Activated T-cell treated with anti-CD3 and anti-CD28 coated beads for 4 hours (primary cell): ENCODE results near the gene SLC9A9.

Source experiments
- DNase-seq: peaks from one replicate; pipeline ENCODE4 v3.0.0-alpha.2; 2020

The SLC9A9 gene

DNA sequence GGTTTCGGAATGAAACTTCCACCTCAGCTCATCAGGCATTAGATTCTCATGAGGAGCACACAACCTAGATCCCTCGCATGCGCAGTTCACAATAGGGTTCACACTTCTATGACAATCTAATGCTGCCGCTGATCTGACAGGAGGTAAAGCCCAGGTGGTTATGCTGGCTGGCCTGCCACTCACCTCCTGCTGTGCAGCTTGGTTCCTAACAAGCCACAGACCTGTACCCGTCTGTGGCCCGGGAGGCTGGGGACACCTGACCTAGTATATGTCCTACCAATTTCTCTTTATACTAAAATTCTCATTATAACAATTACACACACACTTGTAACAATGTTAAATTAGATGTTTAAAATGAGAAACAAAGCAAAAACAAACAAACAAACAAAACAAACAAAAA, 172.2 kb downstream of the SLC9A9 start:
- no peak for DNase-seq

DNA sequence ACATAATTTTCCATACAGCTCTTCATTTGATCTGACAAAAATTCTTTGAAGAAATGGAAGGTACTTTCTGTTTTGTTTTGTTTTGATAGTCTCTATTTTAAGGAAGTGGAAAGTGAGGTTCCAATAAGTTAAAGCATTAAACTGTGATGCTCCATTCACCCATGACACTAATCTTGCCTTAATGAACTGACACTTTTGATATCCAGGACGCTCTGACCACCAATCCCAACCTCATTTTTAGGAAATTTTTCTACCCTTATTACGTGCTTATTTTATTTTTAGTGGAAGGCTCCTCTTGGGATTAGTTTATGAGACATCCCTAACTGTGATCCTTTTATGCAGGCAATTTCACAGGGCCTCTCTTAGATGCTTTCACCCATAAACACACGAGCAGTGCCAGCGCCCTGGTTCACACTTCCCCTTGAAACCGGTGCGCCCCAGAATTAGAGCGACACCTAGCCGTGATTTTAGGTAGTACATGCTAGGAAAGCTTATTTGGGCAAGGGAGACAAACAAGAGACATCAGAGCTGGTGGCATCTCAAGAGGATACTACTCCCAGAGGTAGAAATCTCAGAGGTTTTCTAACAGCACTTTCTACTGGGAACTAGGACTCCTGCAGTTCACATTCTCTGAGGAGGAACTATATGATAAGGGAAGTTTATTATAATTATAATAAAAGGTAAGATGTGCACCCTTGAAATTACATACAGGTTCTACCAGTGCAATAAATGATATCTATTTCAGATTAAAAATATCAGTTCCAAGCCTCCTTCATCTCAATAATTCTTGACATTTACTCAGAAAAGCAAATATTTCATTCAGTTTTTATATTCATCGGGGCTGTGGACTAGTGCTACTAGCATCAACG, 173.9 kb downstream of the SLC9A9 start:
- peak; percentile 76 for DNase-seq

- no peak for DNase-seq
Measured at GRCh38 chr3:143672396-143673165, 175.7 kb downstream of the SLC9A9 start.

DNA sequence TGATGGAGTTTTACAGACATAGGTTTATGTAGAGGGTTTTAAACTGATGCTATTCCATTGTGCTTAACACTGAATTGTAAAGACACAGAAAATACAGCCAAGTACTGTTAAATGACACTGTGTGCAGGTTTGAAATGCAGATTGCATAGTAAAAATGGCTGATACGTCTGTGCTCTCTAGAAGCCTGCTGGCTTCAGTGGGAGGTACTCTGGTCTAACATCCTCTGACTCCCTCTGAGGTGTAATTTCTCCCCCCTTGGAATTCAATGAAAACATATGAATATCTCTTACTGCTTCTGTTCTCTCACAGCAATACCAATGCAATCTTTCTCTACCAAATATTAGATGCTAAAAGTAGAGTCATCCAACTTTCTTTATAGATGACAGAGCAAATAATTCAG, 176.6 kb downstream of the SLC9A9 start:
- DNase-seq: no peak

DNA sequence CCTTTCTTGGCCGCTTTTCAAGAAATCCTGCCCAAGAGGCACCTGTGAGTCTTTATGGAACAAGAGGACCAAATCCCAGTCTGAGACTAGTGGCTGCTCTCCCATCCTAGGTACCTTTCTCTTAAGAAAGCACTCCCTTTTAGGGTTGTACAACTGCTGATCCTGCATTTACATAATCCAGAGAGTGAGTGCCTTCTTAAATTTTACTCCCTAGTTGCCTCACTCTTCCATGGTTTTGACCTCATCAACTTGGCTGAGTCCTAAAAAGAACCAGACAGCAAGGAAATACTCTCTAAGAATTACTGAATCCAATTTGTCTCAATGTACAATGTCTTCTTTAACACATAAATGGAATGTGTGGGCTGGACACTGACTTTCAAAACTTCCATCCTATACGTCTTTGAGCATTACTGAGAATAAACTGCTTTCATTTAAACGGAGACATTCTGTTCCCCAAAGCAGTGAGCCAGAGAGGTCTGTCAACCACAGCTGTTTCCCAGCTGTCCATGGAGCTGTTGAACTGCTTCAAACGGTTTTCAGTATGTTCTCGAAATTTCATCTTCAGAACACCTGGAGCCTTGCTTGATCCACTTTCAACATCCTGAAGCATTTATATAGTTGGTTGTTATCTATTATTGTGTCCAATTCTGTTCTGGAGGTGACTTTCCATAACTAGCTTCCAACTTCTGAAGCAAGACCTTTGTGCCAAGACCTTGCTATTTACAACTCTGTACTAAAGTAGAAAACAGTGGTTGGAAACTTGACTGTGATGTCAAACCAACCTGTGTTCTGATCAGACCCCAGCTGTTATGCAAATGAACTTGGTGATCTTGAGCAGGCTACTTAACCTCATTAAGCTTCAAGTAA, 179.1 kb downstream of the SLC9A9 start:
- DNase-seq: no peak

- DNase-seq: no peak
Measured at GRCh38 chr3:143668385-143668784, 179.9 kb downstream of the SLC9A9 start.

DNA sequence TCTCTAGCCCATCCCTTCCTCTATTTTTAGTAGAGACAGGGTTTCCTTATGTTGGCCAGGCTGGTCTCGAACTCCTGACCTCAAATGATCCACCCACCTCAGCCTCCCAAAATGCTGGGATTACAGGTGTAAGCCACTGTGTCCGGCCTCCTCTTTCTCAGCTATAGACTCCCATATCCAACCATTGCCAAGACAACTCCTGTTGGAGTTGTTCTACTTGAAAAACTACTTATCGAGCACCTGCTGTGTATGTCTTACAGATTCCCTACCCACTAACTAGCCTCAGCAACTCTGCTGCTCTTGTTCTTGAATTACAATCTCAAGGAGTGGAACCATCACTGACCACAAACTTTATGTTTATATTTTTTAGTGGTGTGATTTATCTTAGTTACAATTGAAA, 186.6 kb downstream of the SLC9A9 start:
- DNase-seq: no peak

DNA sequence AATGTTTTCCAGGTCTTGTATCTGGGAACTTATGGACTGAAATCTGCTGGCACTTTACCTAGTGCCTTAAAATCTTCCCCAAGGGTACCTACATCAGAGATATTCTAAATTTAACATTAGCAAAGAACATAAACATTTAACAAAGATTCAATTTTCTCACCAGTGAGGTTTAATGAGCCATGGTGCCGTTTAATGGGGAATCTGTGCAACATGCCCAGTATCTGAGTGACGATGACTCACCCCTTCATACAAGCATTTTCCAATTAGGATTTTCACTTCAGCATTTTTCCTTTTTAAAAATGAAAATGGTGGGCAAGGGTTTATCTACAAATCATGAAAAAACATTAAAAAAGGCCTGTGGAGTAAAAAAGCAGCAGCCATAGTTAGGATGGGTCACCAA, 189.4 kb downstream of the SLC9A9 start:
- DNase-seq: no peak

DNA sequence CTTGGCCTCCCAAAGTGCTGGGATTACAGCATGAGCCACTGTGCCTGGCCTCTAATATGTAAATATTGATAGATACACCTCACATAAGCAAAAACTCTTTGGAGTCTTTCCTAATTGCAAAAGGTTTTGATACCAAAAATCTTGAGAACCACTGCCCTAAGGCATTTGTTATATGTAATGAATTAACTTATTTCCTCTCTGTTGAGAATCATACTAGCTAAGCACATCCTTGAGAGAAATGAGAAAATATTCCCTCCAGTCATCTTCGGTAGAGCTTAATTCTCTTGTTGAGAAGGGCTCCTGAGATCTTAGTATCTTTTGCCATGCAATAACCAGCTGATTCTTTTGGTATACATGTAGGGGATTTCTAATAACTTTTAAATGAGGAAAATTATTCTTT, 190.2 kb downstream of the SLC9A9 start:
- DNase-seq: no peak

DNA sequence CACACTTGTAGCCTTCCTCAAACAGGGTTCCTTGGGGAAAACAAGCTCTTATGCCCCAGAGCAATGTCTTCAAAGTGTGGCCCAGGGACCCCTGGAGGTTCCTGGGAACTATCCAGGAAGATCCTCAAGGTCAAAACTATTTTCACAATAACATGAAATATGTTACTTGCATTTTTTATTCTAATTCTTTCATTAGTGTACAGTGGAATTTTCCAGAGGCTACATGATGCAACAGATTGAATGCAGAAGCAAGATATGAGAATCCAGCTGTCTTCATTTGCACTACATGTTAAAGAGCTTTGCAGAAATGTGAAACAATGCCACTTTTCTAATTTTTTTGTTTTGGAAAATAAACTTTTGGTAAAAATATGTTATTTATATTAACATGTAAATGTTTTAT, 190.9 kb downstream of the SLC9A9 start:
- DNase-seq: no peak

GRCh38 chr3:143654906-143655305, 193.4 kb downstream of the SLC9A9 start:
- DNase-seq: no peak

DNA sequence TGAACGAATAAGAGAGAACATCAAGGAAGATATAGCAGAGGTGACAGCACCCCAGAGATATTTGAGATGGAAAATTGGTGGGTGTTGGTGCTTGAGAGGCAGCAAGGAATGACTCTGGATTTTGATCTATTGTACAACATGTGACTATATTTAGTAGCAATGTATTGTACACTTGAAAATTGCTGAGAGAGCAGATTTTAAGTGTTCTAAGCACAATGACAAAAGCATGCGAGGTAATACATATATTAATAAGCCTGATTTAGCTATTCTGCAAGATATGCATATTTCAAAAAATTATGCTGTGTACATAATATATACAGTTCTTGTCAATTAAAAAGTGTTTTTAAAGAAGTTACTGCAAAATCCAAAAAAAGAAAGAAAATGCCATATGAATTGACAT, 194.3 kb downstream of the SLC9A9 start:
- no peak for DNase-seq

- DNase-seq: no peak
Measured at GRCh38 chr3:143653493-143653892, 194.8 kb downstream of the SLC9A9 start.

GRCh38 chr3:143652118-143652517, 196.2 kb downstream of the SLC9A9 start:
- DNase-seq: no peak

- DNase-seq: no peak
Measured at GRCh38 chr3:143650827-143651226, 197.4 kb downstream of the SLC9A9 start.

DNA sequence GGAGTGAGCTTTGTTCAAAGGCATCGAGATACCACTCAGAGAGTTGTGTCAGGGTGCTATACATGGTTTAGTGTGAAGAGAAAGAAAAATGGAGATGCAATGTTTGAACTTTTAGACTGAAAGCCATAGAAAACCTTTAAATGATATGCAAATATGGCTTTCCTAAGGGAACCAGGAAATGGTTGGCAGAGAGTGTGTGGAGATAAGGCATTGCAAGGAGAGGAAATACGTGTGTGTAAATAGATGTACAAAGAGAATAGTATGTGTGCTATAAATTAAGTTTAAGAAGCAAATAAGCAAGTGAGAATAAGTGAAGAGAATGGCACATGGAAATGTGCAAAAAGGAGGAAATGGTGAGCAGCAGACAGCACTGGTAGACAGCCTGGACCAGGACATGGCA, 198.1 kb downstream of the SLC9A9 start:
- no peak for DNase-seq

DNA sequence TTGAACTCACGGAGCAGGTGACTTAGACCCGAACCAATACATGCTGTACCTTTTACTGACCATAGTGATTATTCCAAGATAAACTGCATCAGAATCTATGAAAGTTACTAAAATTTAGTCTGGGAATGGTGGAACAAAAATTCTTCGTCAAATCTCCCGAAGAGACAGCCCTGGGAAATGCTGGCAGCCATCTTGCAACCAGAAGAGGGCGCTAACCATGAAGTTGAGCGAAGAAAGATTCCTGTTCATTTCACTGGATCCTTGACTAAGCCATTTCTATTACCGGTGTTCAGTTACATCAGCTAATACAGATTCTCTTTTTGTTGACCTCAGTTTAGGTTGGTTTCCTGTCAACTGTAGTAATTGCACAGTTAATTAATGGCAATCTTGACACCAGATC, 199.6 kb downstream of the SLC9A9 start:
- no peak for DNase-seq

GRCh38 chr3:143648218-143648617, 200.1 kb downstream of the SLC9A9 start:
- DNase-seq: no peak

DNA sequence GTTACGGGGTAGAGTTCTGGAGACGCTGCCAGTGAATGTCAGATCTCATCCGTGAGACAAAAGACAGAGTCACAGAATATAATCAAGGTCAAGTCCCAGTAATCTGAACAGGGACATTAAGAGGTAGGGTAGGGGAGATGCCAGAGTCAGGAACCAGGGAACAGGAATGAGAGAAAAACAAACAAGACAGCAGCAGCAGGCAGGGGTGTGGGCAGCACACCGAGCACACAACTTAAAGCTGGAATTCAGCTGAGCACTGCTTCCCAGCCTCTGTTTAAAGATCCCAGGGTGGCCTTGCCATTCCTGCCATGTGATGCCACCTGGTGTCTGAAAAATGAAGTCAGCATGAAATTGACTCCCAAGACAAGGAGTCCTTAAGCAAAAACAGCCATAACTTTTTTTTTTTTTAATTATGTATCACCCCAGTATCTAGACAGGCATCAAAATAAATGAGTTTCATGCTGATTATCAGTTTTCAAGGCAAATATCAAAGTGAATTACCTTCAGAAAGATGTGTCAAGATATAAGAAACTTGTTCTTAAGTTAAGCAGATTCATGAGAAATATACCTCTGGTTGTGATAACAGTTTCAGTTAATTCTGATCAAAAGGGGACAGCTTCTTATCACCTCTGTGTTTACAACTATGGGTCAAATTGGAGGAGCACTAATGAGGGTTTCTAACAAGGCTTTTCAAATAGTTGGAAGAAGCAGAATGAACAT, 203.7 kb downstream of the SLC9A9 start:
- no peak for DNase-seq

GRCh38 chr3:143643905-143644304, 204.4 kb downstream of the SLC9A9 start:
- DNase-seq: no peak

GRCh38 chr3:143640774-143641173, 207.5 kb downstream of the SLC9A9 start:
- DNase-seq: no peak

DNA sequence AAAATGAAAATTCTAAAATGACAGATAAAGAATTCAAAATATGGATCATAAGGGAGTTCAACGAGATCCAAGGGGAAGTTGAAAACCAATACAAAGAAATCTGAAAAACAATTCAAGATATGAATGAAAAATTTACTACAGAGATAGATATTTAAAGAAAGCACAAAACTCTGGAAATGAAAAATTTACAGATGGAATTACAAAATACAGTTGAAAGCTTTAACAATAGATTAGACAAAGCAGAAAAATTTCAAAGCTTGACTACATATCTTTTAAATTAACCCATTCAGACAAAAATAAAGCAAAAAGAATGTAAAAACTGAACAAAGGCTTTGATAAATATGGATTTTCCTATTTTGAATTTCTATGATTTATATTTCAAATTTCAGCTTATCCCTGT, 211.1 kb downstream of the SLC9A9 start:
- DNase-seq: no peak

- no peak for DNase-seq
Measured at GRCh38 chr3:143634991-143635390, 213.3 kb downstream of the SLC9A9 start.
